Breast epithelium (tissue), 3 donors: Measurements from ENCODE around the gene IL1R2.

Source experiments
- CTCF ChIP-seq, 3 donors: fragments of 450-650 bp; IDR thresholded peaks; one replicate each; pipeline ENCODE4 v1.5.1; 2016 to 2017; ENCODE audit warnings: antibody characterized with exemption in 3 of 3, mild to moderate bottlenecking in 3 of 3, moderate library complexity in 3 of 3
- POLR2A ChIP-seq: fragments of 450-650 bp; IDR thresholded peaks from one replicate; pipeline ENCODE4 v1.6.1; 2016; ENCODE audit warnings: antibody characterized with exemption, mild to moderate bottlenecking, moderate library complexity
- POLR2AphosphoS5 ChIP-seq, 3 donors: sonication (generic); formaldehyde crosslinking; IDR thresholded peaks; one replicate each; pipeline ENCODE4 v1.6.1; 2017; ENCODE audit warnings: antibody characterized with exemption in 3 of 3

GRCh38 chr2:102070058-102070642 lies 78.4 kb downstream of the IL1R2 start:
- TF ChIP-seq CTCF (IDR thresholded peaks at IDR 0.05) (no peak), POLR2A (no peak), POLR2AphosphoS5 (IDR thresholded peaks at IDR 0.05) (peak in 1 of 3 donors; percentile 42)
